Activated CD4-positive, alpha-beta T cell treated with anti-CD3 and anti-CD28 coated beads, Interleukin-2, amount 50 U/mL, for 24 hours (primary cell): Measurements from ENCODE around the gene CDKN2B.

Experiments
- DNase-seq, 2 donors: peaks; one replicate each; pipeline ENCODE4 v3.0.0-alpha.2; 2020; ENCODE audit warnings: low read depth in 1 of 2, low spot score in 1 of 2

Gene CDKN2B

DNA sequence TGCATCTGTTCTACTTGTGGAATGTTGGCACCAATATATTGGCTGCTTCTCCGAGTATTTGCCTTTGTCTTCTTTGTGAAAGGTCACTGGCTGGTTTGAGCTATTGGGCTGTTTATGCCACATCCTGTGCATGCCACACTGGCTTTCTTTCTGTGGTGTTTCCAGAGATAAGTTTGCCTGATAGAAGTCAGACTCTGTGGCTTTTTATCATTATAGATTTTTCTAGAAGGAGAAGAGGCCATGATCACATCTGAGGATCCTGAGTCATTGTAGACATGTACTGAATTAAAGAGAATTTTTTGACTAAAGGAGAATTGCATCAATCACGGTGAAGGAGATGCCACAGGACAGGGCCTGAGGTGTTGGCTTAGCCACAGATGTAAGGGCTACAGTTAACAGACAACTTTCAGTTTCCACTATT lies 26.5 kb upstream of the CDKN2B start:
- DNase-seq, result no peak

DNA sequence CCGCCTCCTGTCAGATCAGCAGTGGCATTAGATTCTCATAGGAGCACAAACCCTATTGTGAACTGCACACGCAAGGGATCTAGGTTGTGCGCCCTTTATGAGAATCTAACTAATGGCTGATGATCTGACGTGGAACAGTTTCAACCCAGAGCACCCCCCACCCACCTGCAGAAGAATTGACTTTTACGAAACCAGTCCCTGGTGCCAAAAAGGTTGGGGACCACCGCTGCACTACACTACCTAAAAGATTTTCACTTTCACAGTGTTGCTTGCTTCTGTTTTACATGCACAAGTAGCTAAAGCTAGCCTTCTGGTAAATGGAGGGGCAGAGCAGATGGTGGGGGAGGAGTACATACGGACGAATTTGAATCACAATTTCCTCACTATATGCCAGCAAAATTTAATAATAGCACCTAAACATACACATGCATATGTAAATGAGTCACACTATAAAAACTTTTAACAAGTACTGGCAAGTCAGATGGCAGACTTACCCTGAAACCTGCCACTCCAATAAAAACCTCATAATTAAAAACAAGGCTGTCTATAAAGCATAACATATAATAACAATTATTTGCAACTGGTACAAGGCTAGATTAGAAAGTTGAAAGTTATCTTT lies 24.0 kb upstream of the CDKN2B start:
- no peak for DNase-seq

- no peak for DNase-seq
Observed at GRCh38 chr9:22031655-22032411, 22.7 kb upstream of the CDKN2B start.

GRCh38 chr9:22030101-22030598 lies 21.0 kb upstream of the CDKN2B start:
- DNase-seq, result no peak

GRCh38 chr9:22029231-22029630 lies 20.1 kb upstream of the CDKN2B start:
- no peak for DNase-seq

DNA sequence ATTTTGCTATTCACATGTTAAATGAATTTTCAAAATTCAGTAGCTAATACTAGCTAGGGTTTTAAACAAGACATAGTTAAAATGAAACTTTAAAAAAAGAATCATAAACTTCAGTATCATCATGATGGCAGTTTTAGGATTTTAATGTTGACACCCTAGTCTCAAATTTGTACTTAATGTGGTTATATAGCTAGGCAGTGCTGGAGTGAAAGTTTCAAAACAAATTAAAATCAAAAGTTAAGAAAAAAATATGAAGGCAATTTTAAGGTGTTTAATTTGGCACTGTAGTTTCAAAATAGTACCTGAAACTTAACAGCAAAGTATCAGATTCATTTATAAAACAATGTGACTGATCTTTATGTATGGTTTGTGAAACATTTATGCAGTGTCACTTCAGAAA lies 19.3 kb upstream of the CDKN2B start:
- no peak for DNase-seq

DNA sequence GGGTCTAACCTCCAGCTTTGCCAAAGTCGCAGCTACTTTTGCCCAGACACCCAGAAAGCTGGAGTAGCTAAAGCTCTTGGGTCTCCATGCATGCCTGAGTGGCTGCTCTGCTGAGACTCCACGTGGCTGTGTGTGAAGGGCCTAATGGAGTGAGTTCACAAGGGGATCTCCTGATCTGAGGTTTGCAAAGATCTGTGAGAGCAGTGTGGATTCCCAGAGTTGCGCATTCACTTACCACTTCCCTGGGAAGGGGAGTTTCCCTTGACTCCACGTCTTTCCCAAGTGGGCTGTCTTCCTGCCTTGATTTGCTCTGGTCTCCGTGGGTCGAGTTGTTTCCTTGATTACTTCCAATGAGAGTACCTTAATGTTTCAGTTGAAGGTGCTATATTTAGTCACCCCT lies 17.6 kb upstream of the CDKN2B start:
- no peak for DNase-seq

DNA sequence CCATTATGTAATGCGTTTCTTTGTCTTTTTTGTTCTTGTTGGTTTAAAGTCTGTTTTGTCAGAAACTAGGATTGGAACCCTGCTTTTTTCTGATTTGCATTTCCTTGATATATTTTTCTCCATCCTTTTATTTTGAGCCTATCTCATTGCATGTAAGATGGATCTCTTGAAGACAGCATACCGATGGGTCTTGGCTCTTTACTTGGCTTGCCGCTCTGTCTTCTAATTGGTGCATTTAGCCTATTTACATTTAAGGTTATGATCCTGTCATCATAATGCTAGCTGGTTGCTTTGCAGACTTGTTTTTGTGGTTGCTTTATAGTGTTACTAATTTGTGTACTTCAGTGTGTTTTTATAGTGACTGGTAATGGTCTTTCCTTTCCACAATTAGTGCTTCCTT lies 13.3 kb upstream of the CDKN2B start:
- DNase-seq, result no peak

DNA sequence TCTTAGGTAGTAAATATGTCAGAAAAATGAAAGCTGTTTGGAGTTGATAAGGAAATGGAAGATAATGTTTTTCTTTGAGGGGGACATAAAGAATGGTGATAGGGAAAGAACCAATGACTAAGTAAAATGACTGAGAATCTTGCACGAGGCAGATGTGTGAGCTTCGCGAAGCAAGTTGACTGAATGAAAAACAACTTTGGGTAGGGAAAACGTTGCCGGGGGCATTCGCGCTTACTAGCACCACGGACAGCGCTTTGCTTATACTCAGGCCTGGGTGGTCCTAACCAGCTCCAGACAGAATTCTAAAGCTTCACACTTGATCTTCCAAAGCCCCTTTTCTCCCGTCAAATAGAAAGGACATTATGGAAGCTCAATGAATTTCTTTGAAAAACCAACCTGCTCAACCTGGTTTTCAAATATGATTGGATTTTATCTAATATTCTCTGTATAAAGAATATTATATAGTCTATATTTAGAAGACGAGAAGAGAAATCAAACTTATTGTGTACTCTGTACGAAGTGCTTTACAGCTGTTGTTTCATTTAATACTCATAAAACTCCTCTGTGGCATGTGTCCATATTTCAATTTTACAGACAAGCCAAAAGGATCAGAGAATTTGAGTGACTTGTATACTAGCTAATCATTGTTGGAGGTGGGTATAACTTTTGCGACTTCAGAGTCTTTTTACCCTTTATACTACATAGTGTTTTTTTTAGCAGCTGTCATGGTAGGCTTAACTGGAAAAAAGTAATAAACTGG lies 1.9 kb upstream of the CDKN2B start:
- DNase-seq, result no peak

DNA sequence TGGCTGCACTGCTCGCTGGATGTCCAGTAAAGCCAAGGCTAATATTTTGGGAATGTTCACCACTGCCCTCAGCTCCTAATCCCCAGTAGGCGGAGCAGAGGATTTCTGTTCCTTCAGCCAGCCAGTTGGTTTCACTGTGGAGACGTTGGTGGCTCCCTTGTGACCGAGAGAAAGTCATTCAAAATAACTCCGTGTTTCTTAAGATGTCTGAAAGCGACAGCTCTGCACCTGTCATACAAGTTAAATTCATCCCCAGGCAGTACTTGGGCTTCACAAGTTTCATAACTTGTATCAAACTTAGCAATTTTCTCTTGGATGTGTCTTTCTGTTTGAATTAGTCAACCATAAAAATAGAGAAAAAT lies 382 bp upstream of the CDKN2B start:
- DNase-seq, result no peak

- DNase-seq, result no peak
Observed at GRCh38 chr9:22008384-22008716, 755 bp downstream of the CDKN2B start.

GRCh38 chr9:22005702-22006606 lies 3.2 kb downstream of the CDKN2B start:
- no peak for DNase-seq

DNA sequence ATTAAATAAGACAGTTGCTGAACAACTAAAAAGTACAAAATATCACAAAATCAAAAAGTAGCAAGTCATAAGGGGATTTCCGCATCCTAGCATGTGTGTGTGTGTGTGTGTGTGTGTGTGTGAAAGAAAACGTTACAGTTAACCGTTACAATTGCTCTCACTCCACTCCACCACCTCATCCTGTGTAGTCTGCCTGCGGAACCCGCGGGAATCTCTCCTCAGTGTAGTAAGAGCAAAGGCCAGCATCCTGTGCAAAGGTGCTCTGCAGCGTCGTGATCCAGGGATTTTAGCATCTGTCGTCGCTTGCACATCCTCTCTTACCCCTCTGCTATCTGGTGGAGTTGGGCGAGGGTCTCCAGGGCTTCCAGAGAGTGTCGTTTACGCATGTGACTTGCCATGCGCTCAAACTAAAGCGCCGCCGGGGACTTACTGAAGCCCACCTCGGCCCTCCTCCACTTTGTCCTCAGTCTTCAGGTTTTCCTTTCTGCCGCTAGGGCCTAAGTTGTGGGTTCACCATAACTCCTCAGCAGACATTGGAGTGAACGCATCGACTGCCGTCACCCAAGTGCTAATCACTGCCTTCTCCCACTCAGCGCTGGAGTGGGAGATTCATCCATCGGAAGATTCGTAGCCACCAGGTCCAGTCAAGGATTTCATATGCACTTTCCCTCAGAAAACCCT lies 3.9 kb downstream of the CDKN2B start:
- DNase-seq, result no peak

DNA sequence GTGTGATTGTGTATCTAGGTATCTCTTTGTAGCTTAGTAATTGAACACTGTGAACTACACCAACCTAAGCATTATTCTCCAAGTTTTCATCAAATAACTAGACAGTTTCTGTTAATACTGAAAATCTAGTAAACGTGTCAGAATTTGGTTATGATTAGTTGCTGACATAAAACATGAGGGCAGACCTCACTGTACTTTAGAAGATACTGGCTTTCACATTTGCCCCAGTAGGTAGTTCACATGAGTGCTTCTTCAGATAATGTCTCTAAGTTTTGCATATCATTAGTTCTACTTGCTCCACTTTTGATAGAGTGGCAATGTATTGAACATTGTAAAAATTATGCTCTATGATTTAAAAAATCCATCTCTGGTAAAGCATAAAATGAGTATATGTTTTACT lies 7.1 kb downstream of the CDKN2B start:
- DNase-seq, result no peak

DNA sequence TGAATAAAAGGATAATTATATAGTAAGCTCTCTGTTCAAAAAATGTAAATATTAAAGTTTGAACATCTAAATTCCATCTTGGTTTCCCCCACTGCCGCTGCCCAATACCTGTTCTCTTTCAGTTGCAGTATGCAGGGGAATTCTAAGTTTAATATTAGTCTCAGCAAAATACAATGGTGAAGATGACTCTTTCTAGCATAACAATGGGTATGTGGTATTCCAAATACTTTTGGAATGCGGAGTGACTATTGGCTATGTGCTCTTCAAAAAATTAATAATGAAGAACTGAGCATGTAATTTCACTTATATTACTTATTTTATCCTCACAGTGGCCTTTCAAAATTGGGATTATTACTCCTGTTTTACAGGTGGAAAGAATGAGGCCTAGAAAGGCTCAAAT lies 11.1 kb downstream of the CDKN2B start:
- DNase-seq, result no peak

DNA sequence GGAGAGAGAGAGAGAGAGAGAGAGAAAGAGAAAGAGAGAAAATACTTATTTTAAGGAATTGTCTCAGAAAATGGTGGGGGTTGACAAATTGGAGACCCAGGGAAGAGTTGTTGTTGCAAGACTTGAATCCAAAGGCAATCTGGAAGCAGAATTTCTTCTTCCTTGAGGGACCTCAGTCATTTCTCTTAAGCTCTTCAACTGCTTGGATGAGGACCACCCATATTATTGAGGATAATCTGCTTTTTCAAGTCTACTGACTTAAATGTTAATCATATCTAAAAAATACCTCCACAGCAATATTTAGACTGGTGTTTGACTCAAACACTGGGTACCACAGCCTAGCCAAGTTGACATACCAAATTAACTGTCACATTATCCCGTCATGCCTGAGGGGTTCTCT lies 11.6 kb downstream of the CDKN2B start:
- DNase-seq, result no peak

- DNase-seq, result no peak
Observed at GRCh38 chr9:21996858-21997257, 12.2 kb downstream of the CDKN2B start.

- no peak for DNase-seq
Observed at GRCh38 chr9:21996438-21996837, 12.7 kb downstream of the CDKN2B start.

GRCh38 chr9:21995666-21996398 lies 13.3 kb downstream of the CDKN2B start:
- no peak for DNase-seq
